ENCODE measurements around the gene SYTL2.
A peak's percentile ranks its signal among the peaks of the same experiment; 100 is the strongest.

DNA sequence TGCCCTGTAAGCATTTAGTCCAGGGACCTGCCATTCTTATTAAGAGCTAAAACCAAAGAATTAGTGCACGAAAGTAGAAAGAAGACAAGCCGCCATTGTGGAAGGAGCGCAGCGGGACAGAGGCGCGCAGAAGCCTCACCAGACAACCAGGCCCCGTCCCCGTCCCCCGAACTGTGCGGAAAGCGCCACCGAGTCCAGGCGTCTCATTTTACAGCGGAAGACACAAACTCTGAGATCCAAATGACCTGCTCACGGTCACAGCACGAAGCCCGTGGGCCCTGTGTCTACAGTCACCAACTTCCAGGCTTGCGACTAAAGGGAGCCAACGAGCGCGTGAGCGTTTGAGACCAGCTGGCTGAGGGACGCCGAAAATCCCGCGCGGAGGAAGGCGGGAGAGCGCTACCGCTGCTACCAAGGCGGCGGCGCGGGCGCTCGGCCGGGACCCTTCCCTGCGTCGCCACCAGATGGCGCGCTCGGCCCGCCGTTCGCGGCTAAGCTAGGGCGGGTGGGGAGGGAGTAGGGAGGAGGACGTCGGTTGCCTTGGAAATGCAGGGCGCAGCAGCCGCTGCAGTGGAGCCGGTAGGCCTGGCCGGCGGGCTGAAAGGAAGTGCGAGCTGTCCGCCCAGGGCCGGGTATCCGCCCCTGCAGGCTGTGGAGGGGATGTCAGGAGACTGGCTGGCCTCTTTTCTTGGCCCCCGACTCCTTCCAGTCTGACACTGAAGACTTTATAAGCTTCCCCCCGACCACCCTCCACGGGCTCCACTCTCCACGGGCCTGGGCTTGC is 43.8 kb upstream of the SYTL2 start:
- no peak for TF ChIP-seq TAF1 (IDR thresholded peaks at IDR 0.05; ENCODE audit: low read depth, low read length)
- TF ChIP-seq POLR2AphosphoS5 (IDR thresholded peaks at IDR 0.05; ENCODE audit: low read depth, low read length) = 0 out of 2 replicates have a peak, but pooled peaks have one; percentile 36

Data from GM12891 (cell line).